Ovary (tissue), 9 donors: ENCODE data around the gene ADGRV1. TPM values are rescaled to one million over a fixed set of nuclear protein-coding genes. Genes with fewer than 3 reads are reported as not detected.

Experiments
- DNase-seq, 5 donors: peaks; one replicate each; pipeline ENCODE4 v3.0.0-alpha.2; 2019 to 2020
- H3K27ac ChIP-seq, 2 donors: fragments of 200-600 bp; one replicate each; pipeline versions ENCODE4 v1.5.1 to v1.8.0; 2019 to 2022
- H3K27me3 ChIP-seq: fragments of 200-600 bp; one replicate; pipeline ENCODE4 v1.8.0; 2022
- H3K36me3 ChIP-seq: fragments of 200-600 bp; sonication (generic); one replicate; pipeline ENCODE4 v1.5.1; 2019
- H3K4me1 ChIP-seq: one replicate; pipeline ENCODE4 v1.8.1; 2013; ENCODE audit warnings: mild to moderate bottlenecking, moderate library complexity; ENCODE audit not compliant: insufficient read depth
- H3K4me3 ChIP-seq: fragments of 200-600 bp; sonication (generic); one replicate; pipeline ENCODE4 v1.5.1; 2017
- H3K9me3 ChIP-seq, 2 donors: fragments of 200-600 bp in 1 of 2; sonication (generic) in 1 of 2; one replicate each; pipeline versions ENCODE4 v1.5.1 to v1.8.1; 2013 to 2019; ENCODE audit warnings: mild to moderate bottlenecking in 1 of 2, moderate library complexity in 1 of 2
- CTCF ChIP-seq, 3 donors: fragments of 450-650 bp in 2 of 3; fragments of 200-600 bp in 1 of 3; IDR thresholded peaks; one replicate each; pipeline versions ENCODE4 v1.5.1 to v1.8.0; 2016 to 2022; ENCODE audit warnings: antibody characterized with exemption in 3 of 3, mild to moderate bottlenecking in 1 of 3
- EP300 ChIP-seq: sonication (generic); formaldehyde crosslinking; IDR thresholded peaks from one replicate; pipeline ENCODE4 v1.6.1; 2017; ENCODE audit warnings: antibody characterized with exemption
- POLR2A ChIP-seq: fragments of 450-650 bp; IDR thresholded peaks from one replicate; pipeline ENCODE4 v1.6.1; 2017; ENCODE audit warnings: antibody characterized with exemption, mild to moderate bottlenecking, moderate library complexity
- WGBS, 3 donors: extraction: QIAGEN DNeasy Blood & Tissue Kit in 1 of 3; methylation state at CpG; one replicate each; pipeline versions ENCODE4 v1.1.5 to v1.1.7; 2013 to 2017; 5-methylcytosine and 5-hydroxymethylcytosine counted together
- intact Hi-C, 4 donors: fragments of 100-400 bp; cut with DNase I; formaldehyde crosslinking; loops; one replicate each; pipeline versions ENCODE4 v1.11.0 to v1.15.1; 2022 to 2023
- polyA plus RNA-seq, 2 donors: library from polyadenylated mRNA; stranded (reverse); fragments of 200-250 nt in 1 of 2; fragments of 350-450 nt in 1 of 2; fragmentation: Illumina TruSeq in 1 of 2; extraction: RNeasy Lipid Tissue Mini Kit (QIAGEN cat#74804) in 1 of 2; gene quantifications; one replicate each; pipeline ENCODE4 v1.2.3, GENCODE V29; 2013 to 2014
- total RNA-seq, 7 donors: library from RNA; depleted of rRNA in 2 of 7; stranded (reverse); fragments of >200 nt in 2 of 7; fragmentation: NEBNext Ultra II Directional in 3 of 7; extraction: Animal tissue kit (Norgen Biotek cat#: 25700) in 3 of 7; gene quantifications; one replicate each; pipeline versions ENCODE4 v1.1.0 to v1.2.4, GENCODE V29; 2016 to 2023
- donor health status: DM: no; HTN: no; CAD: no; lungs with moderate emphysema.
- donor health status: DM: no; HTN: no; CAD: no.
- donor health status: Bipolar disorder and iron deficiency.
- donor health status: DM: yes; HTN: yes; CAD: no.
- donor health status: DM: no; HTN: no; CAD: no.
- donor health status: DM: yes; HTN: yes; CAD: no.

The ADGRV1 gene
- total and polyA plus RNA-seq, 9 donors, result 0.21 to 2.7 (median 1.1) TPM

- Histone ChIP-seq H3K4me3 (no peak overlapping the region), H3K36me3 (no peaks in the 10 kb centered on the region), H3K4me1 (no peaks in the 10 kb centered on the region), H3K27ac (no peak overlapping the region), H3K9me3 (no peaks in the 10 kb centered on the region), H3K27me3 (no peaks in the 10 kb centered on the region)
- DNase-seq, result no peak
- TF ChIP-seq EP300, result no peak
- TF ChIP-seq CTCF (IDR thresholded peaks at IDR 0.05), result no peak
- intact Hi-C loops, result no loop called here
Measured at GRCh38 chr5:90518661-90519060, 39.9 kb upstream of the ADGRV1 start.

GRCh38 chr5:90519081-90519480 is 39.5 kb upstream of the ADGRV1 start:
- 90 to 92% (median 91%) methylated on average over 7 of the region's 7 CpGs for WGBS, 3 donors
- no peak overlapping the region for H3K27ac ChIP-seq
- intact Hi-C loops, result no loop called here
- no peaks in the 10 kb centered on the region for H3K27me3 ChIP-seq
- no peak for DNase-seq
- no peak for TF ChIP-seq CTCF (IDR thresholded peaks at IDR 0.05)
- TF ChIP-seq EP300, result no peak
- no peak for TF ChIP-seq POLR2A
- no peaks in the 10 kb centered on the region for H3K9me3 ChIP-seq
- H3K36me3 ChIP-seq, result no peaks in the 10 kb centered on the region
- no peak overlapping the region for H3K4me3 ChIP-seq
- no peaks in the 10 kb centered on the region for H3K4me1 ChIP-seq

GRCh38 chr5:90528601-90529193 is 29.9 kb upstream of the ADGRV1 start:
- DNase-seq, result peak in 1 of 5 donors; percentile 18
- H3K27ac ChIP-seq, result peak overlapping the region; percentile 93 to 96
- intact Hi-C loops, result loop anchor here in 1 of 4 donors (10.0 kb wide), 1 partner anchor 54 kb away; the partner anchor contains the start of genes MBLAC2 and POLR3G
- no peaks in the 10 kb centered on the region for H3K36me3 ChIP-seq
- peaks cover 2% of the 10 kb centered on the region for H3K4me1 ChIP-seq
- no peaks in the 10 kb centered on the region for H3K9me3 ChIP-seq
- H3K4me3 ChIP-seq, result peak overlapping the region; percentile 90
- WGBS, 3 donors, result 1 to 2% (median 1%) methylated on average over 18 of the region's 18 CpGs
- TF ChIP-seq POLR2A, result no peak
- no peak for TF ChIP-seq EP300
- no peak for TF ChIP-seq CTCF (IDR thresholded peaks at IDR 0.05)
- no peaks in the 10 kb centered on the region for H3K27me3 ChIP-seq

GRCh38 chr5:90529194-90529938 is 29.2 kb upstream of the ADGRV1 start, which contains the start of gene LYSMD3:
Gene LYSMD3, minus strand, starts transcription at chr5:90529584. Its CDS starts 4,295 bp downstream, at chr5:90525289.
- Histone ChIP-seq H3K9me3 (no peaks in the 10 kb centered on the region), H3K27ac (peak within 1 kb of the TSS; percentile 93 to 96), H3K36me3 (no peaks in the 10 kb centered on the region), H3K4me3 (peak within 1 kb of the TSS; percentile 90), H3K4me1 (peaks cover 2% of the 10 kb centered on the region), H3K27me3 (no peaks in the 10 kb centered on the region)
- WGBS, 3 donors, result 0 to 1% (median 1%) methylated on average over 45 to 64 of the region's 64 CpGs
- TF ChIP-seq POLR2A, result peak; percentile 94
- TF ChIP-seq EP300, result no peak
- intact Hi-C loops, result loop anchor here in 1 of 4 donors (10.0 kb wide), 1 partner anchor 55 kb away; the partner anchor contains the start of genes MBLAC2 and POLR3G
- peak; percentile 98 to 99 (median 99) for DNase-seq
